Measurements from ENCODE around the gene SCYL2.

Gene SCYL2

GRCh38 chr12:100345020-100345767 lies 78.2 kb downstream of the SCYL2 start:
- no peaks in the 10 kb centered on the region for H3K36me3 ChIP-seq (ENCODE audit: control insufficient read depth, low read length)
- H4K20me1 ChIP-seq (ENCODE audit: control insufficient read depth, insufficient read depth, low read depth, low read length) = no peaks in the 10 kb centered on the region
- no peaks in the 10 kb centered on the region for H3K9me2 ChIP-seq (replicated peaks; ENCODE audit: control insufficient read depth, low read length)
- H3K79me2 ChIP-seq (ENCODE audit: control insufficient read depth, low read length) = no peaks in the 10 kb centered on the region
- no peaks in the 10 kb centered on the region for H3K27me3 ChIP-seq (ENCODE audit: control insufficient read depth, low read length)
- H3K9me3 ChIP-seq (ENCODE audit: control insufficient read depth, insufficient read depth, low read length) = no peaks in the 10 kb centered on the region
- H3K4me1 ChIP-seq (ENCODE audit: control insufficient read depth, low read length) = no peaks in the 10 kb centered on the region
- no peak overlapping the region for H3K27ac ChIP-seq (ENCODE audit: low read depth, low read length)
- TF ChIP-seq EZH2phosphoT487 (IDR thresholded peaks at IDR 0.05; ENCODE audit: borderline replicate concordance, low read length) (no peak), CTCF (IDR thresholded peaks at IDR 0.05; ENCODE audit: low read depth, low read length, poor library complexity, severe bottlenecking) (no peak)
- no peak overlapping the region for H3K4me3 ChIP-seq (ENCODE audit: low read length)
- no peak overlapping the region for H3K4me2 ChIP-seq (ENCODE audit: low read length)
- H3F3A ChIP-seq (ENCODE audit: control insufficient read depth, insufficient read depth) = no peaks in the 10 kb centered on the region

- Histone ChIP-seq H3K4me1 (ENCODE audit: control insufficient read depth, low read length) (no peaks in the 10 kb centered on the region), H3K27ac (ENCODE audit: low read depth, low read length) (no peak overlapping the region), H3F3A (ENCODE audit: control insufficient read depth, insufficient read depth) (no peaks in the 10 kb centered on the region), H3K27me3 (ENCODE audit: control insufficient read depth, low read length) (no peaks in the 10 kb centered on the region), H3K36me3 (ENCODE audit: control insufficient read depth, low read length) (no peaks in the 10 kb centered on the region), H3K9me2 (replicated peaks; ENCODE audit: control insufficient read depth, low read length) (no peaks in the 10 kb centered on the region), H3K4me3 (ENCODE audit: low read length) (no peak overlapping the region), H3K4me2 (ENCODE audit: low read length) (no peak overlapping the region), H3K79me2 (ENCODE audit: control insufficient read depth, low read length) (no peaks in the 10 kb centered on the region), H4K20me1 (ENCODE audit: control insufficient read depth, insufficient read depth, low read depth, low read length) (no peaks in the 10 kb centered on the region), H3K9me3 (ENCODE audit: control insufficient read depth, insufficient read depth, low read length) (no peaks in the 10 kb centered on the region)
- TF ChIP-seq EZH2phosphoT487 (IDR thresholded peaks at IDR 0.05; ENCODE audit: borderline replicate concordance, low read length) (no peak), CTCF (IDR thresholded peaks at IDR 0.05; ENCODE audit: low read depth, low read length, poor library complexity, severe bottlenecking) (no peak)
These were observed 79.7 kb downstream of the SCYL2 start for GRCh38 chr12:100346660-100347059.

GRCh38 chr12:100348657-100349454 lies 81.9 kb downstream of the SCYL2 start:
- no peak overlapping the region for H3K4me3 ChIP-seq (ENCODE audit: low read length)
- no peaks in the 10 kb centered on the region for H3K9me3 ChIP-seq (ENCODE audit: control insufficient read depth, insufficient read depth, low read length)
- H3K9me2 ChIP-seq (replicated peaks; ENCODE audit: control insufficient read depth, low read length) = no peaks in the 10 kb centered on the region
- no peak for TF ChIP-seq EZH2phosphoT487 (IDR thresholded peaks at IDR 0.05; ENCODE audit: borderline replicate concordance, low read length)
- peak; percentile 39 for TF ChIP-seq CTCF (IDR thresholded peaks at IDR 0.05; ENCODE audit: low read depth, low read length, poor library complexity, severe bottlenecking)
- peaks cover 2% of the 10 kb centered on the region; the same call in 1 of the 2 replicates for H3K27me3 ChIP-seq (ENCODE audit: control insufficient read depth, low read length)
- H3F3A ChIP-seq (ENCODE audit: control insufficient read depth, insufficient read depth) = no peaks in the 10 kb centered on the region
- H3K4me1 ChIP-seq (ENCODE audit: control insufficient read depth, low read length) = no peaks in the 10 kb centered on the region
- no peaks in the 10 kb centered on the region for H4K20me1 ChIP-seq (ENCODE audit: control insufficient read depth, insufficient read depth, low read depth, low read length)
- no peaks in the 10 kb centered on the region for H3K79me2 ChIP-seq (ENCODE audit: control insufficient read depth, low read length)
- no peak overlapping the region for H3K4me2 ChIP-seq (ENCODE audit: low read length)
- no peak overlapping the region for H3K27ac ChIP-seq (ENCODE audit: low read depth, low read length)
- H3K36me3 ChIP-seq (ENCODE audit: control insufficient read depth, low read length) = no peaks in the 10 kb centered on the region

Data from DOHH2 (cell line).